ENCODE measurements around the gene MAN1A1. TPM values are rescaled to one million over a fixed set of nuclear protein-coding genes. Genes with fewer than 3 reads are reported as not detected.

Gene MAN1A1
- total RNA-seq, 2 donors from 2014 or later, result 41.7 to 43.7 TPM

DNA sequence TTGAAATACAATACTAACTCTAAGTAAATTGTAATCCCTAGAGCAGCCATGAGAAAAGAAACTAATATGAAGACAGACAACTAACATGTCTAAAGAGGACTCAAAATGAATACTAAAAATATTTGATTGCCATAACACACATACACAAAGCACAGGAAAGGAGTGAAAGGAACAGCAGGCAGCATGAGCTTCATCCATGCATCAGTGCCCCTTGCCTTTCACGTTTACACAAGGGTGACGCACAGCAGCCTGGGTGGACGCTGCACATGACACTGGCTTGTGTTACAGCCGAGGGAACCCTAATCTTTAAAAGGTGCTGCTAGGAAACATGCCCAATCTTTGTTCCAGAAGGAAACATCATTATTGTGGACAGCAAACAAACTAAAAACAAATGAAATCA is 123.5 kb downstream of the MAN1A1 start:
- DNase-seq, result no peak
- no peak overlapping the region for H3K27ac ChIP-seq (ENCODE audit: low read depth, low read length)
- Mint-ChIP-seq H3K27me3 (ENCODE audit: insufficient read depth) (no peaks in the 10 kb centered on the region), H3K27ac (no peak overlapping the region), H3K4me1 (no peaks in the 10 kb centered on the region), H3K4me3 (no peak overlapping the region), H3K9me3 (no peaks in the 10 kb centered on the region), H3K36me3 (ENCODE audit: low read depth) (peaks cover 16% of the 10 kb centered on the region)
- no peak overlapping the region for H3K9ac ChIP-seq (ENCODE audit: extremely low read depth, low read length, poor library complexity, severe bottlenecking)
- H3K9me3 ChIP-seq (ENCODE audit: control insufficient read depth, low read length), result no peaks in the 10 kb centered on the region
- H3K4me1 ChIP-seq (ENCODE audit: control insufficient read depth, insufficient read depth, low read length), result no peaks in the 10 kb centered on the region
- peaks cover 13% of the 10 kb centered on the region for H3K36me3 ChIP-seq (ENCODE audit: control insufficient read depth, insufficient read depth, low read length)
- no peaks in the 10 kb centered on the region for H3K27me3 ChIP-seq (ENCODE audit: control insufficient read depth, insufficient read depth, low read length, poor library complexity, severe bottlenecking)
- WGBS, 2 experiments (ENCODE audit: insufficient coverage in 1 of 2, insufficient read length in 1 of 2), result 17 to 90% methylated on average over 1 to 4 of the region's 4 CpGs
- TF ChIP-seq, protein P1, sequence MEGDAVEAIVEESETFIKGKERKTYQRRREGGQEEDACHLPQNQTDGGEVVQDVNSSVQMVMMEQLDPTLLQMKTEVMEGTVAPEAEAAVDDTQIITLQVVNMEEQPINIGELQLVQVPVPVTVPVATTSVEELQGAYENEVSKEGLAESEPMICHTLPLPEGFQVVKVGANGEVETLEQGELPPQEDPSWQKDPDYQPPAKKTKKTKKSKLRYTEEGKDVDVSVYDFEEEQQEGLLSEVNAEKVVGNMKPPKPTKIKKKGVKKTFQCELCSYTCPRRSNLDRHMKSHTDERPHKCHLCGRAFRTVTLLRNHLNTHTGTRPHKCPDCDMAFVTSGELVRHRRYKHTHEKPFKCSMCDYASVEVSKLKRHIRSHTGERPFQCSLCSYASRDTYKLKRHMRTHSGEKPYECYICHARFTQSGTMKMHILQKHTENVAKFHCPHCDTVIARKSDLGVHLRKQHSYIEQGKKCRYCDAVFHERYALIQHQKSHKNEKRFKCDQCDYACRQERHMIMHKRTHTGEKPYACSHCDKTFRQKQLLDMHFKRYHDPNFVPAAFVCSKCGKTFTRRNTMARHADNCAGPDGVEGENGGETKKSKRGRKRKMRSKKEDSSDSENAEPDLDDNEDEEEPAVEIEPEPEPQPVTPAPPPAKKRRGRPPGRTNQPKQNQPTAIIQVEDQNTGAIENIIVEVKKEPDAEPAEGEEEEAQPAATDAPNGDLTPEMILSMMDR (conservative IDR thresholded peaks at IDR 0.05), result no peak
- no peak overlapping the region for H3K4me3 ChIP-seq (ENCODE audit: low read length)

DNA sequence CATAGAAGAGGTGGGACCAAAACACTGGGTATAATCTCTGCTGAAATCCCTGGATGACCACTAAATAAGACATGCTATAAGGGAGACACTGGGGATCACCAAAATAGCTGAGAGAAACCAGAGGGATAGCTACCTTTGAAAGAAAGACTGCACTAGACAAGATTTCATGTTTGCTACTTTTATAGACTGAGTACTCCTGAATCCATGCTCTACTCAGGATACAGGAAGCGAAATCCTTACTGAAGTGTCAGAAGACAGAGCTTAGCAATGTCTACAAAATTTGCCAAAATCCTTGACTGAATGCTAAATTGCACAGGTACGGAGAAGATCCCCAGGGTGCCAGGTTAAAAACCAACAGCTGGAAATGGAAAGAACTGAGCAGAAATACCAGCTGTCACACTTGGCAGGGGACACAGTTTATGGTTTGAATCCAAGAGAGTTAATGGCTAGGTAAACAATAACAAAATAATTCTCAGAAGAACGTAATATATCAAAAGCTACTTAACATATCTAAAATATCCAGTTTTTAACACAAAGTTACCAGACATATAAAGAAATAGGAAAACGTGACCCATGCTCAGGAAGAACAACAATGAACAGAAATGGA is 125.4 kb downstream of the MAN1A1 start:
- H3K4me3 Mint-ChIP-seq, result no peak overlapping the region
- Histone ChIP-seq H3K4me1 (ENCODE audit: control insufficient read depth, insufficient read depth, low read length) (no peaks in the 10 kb centered on the region), H3K27me3 (ENCODE audit: control insufficient read depth, insufficient read depth, low read length, poor library complexity, severe bottlenecking) (no peaks in the 10 kb centered on the region), H3K9me3 (ENCODE audit: control insufficient read depth, low read length) (no peaks in the 10 kb centered on the region), H3K4me3 (ENCODE audit: low read length) (no peak overlapping the region), H3K27ac (ENCODE audit: low read depth, low read length) (no peak overlapping the region), H3K9ac (ENCODE audit: extremely low read depth, low read length, poor library complexity, severe bottlenecking) (no peak overlapping the region), H3K36me3 (ENCODE audit: control insufficient read depth, insufficient read depth, low read length) (peaks cover 8% of the 10 kb centered on the region)
- no peaks in the 10 kb centered on the region for H3K4me1 Mint-ChIP-seq
- H3K36me3 Mint-ChIP-seq (ENCODE audit: low read depth), result peaks cover 16% of the 10 kb centered on the region
- TF ChIP-seq, protein P1 (conservative IDR thresholded peaks at IDR 0.05), result no peak
- WGBS, 2 experiments (ENCODE audit: insufficient coverage in 1 of 2, insufficient read length in 1 of 2), result 92 to 94% methylated on average over 4 of the region's 4 CpGs
- no peak overlapping the region for H3K27ac Mint-ChIP-seq
- no peaks in the 10 kb centered on the region for H3K27me3 Mint-ChIP-seq (ENCODE audit: insufficient read depth)
- no peaks in the 10 kb centered on the region for H3K9me3 Mint-ChIP-seq
- DNase-seq, result no peak

DNA sequence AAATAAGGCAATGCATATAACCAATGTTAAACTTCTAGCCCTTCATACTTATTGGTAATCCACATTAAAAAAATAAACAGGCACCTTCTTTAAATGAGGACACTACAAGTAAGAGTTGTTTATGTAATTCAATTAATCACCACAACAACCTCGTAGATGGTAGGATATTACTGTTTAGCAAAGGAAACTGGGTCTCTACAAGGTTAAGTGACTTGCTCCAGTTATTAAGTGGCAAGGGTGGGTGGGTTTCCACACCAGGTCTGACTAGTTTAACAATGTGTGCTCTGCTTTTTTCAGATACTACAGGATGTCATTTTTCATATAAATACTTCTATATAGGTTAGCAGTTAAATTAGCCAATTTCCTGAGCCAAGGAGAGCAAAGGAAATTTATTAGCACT is 129.1 kb downstream of the MAN1A1 start:
- TF ChIP-seq, protein P1 (conservative IDR thresholded peaks at IDR 0.05), result no peak
- H3K9me3 Mint-ChIP-seq, result no peaks in the 10 kb centered on the region
- DNase-seq, result no peak
- no peaks in the 10 kb centered on the region for H3K27me3 ChIP-seq (ENCODE audit: control insufficient read depth, insufficient read depth, low read length, poor library complexity, severe bottlenecking)
- H3K4me1 ChIP-seq (ENCODE audit: control insufficient read depth, insufficient read depth, low read length), result no peaks in the 10 kb centered on the region
- H3K9ac ChIP-seq (ENCODE audit: extremely low read depth, low read length, poor library complexity, severe bottlenecking), result no peak overlapping the region
- 83 to 100% methylated on average over 1 of the region's 1 CpG for WGBS, 2 experiments (ENCODE audit: insufficient coverage in 1 of 2, insufficient read length in 1 of 2)
- no peak overlapping the region for H3K4me3 Mint-ChIP-seq
- peaks cover 7% of the 10 kb centered on the region for H3K4me1 Mint-ChIP-seq
- no peak overlapping the region for H3K4me3 ChIP-seq (ENCODE audit: low read length)
- H3K36me3 ChIP-seq (ENCODE audit: control insufficient read depth, insufficient read depth, low read length), result peaks cover 4% of the 10 kb centered on the region
- H3K9me3 ChIP-seq (ENCODE audit: control insufficient read depth, low read length), result no peaks in the 10 kb centered on the region
- peaks cover 9% of the 10 kb centered on the region for H3K36me3 Mint-ChIP-seq (ENCODE audit: low read depth)
- no peak overlapping the region for H3K27ac Mint-ChIP-seq
- no peak overlapping the region for H3K27ac ChIP-seq (ENCODE audit: low read depth, low read length)
- H3K27me3 Mint-ChIP-seq (ENCODE audit: insufficient read depth), result no peaks in the 10 kb centered on the region
